B cell (primary cell): ENCODE results near the gene DYRK2.

Experiments used
- EZH2 ChIP-seq: IDR thresholded peaks from 2 replicates; pipeline ENCODE4 v1.6.1; 2012; ENCODE audit warnings: borderline replicate concordance, low read depth, mild to moderate bottlenecking, moderate library complexity, low read length; ENCODE audit not compliant: insufficient read depth, poor library complexity, severe bottlenecking
- TF ChIP-seq, protein P1 (sequence below): fragments of 200-600 bp; IDR thresholded peaks from one replicate; pipeline ENCODE4 v1.8.0; 2022; ENCODE audit warnings: antibody characterized with exemption, mild to moderate bottlenecking

DNA sequence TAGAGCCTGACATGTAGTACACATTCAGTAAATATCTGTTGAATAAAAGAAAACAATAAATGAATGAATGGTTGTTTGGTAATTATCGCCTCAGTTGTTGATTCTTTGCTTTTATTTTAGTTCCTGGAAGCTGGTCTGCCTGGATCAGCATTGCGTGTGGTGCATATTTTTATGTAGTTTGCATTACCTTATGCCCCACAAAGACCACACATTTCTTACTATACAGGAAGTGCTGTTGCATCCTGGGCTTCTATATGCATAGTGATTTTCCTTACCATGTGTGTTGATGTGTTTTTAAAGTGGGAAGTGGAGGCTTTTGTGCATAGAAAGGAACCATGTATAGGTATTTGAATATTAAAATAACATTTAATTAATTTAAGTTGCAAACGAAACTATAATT, 43.6 kb downstream of the DYRK2 start:
- TF ChIP-seq, protein P1, sequence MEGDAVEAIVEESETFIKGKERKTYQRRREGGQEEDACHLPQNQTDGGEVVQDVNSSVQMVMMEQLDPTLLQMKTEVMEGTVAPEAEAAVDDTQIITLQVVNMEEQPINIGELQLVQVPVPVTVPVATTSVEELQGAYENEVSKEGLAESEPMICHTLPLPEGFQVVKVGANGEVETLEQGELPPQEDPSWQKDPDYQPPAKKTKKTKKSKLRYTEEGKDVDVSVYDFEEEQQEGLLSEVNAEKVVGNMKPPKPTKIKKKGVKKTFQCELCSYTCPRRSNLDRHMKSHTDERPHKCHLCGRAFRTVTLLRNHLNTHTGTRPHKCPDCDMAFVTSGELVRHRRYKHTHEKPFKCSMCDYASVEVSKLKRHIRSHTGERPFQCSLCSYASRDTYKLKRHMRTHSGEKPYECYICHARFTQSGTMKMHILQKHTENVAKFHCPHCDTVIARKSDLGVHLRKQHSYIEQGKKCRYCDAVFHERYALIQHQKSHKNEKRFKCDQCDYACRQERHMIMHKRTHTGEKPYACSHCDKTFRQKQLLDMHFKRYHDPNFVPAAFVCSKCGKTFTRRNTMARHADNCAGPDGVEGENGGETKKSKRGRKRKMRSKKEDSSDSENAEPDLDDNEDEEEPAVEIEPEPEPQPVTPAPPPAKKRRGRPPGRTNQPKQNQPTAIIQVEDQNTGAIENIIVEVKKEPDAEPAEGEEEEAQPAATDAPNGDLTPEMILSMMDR = no peak
- no peak for TF ChIP-seq EZH2
